Vagina (tissue), 2 donors: ENCODE results near the gene CDH4. TPM values are rescaled to one million over a fixed set of nuclear protein-coding genes. Genes with fewer than 3 reads are reported as not detected.

Experiments
- DNase-seq, 2 donors: peaks; one replicate each; pipeline ENCODE4 v3.0.0-alpha.2; 2017; ENCODE audit errors: extremely low spot score in 2 of 2
- H3K27ac ChIP-seq: fragments of 200-600 bp; sonication (generic); one replicate; pipeline ENCODE4 v1.5.1; 2019
- H3K27me3 ChIP-seq: fragments of 200-600 bp; sonication (generic); one replicate; pipeline ENCODE4 v1.5.1; 2019
- H3K36me3 ChIP-seq, 2 donors: fragments of 200-600 bp; sonication (generic); one replicate each; pipeline ENCODE4 v1.5.1; 2017 to 2019
- H3K4me1 ChIP-seq: fragments of 200-600 bp; sonication (generic); one replicate; pipeline ENCODE4 v1.5.1; 2019
- H3K4me3 ChIP-seq, 2 donors: fragments of 200-600 bp; sonication (generic); 1 replicate in 1 of 2; 2 replicates in 1 of 2; pipeline ENCODE4 v1.5.1; 2016 to 2019
- H3K9me3 ChIP-seq: fragments of 200-600 bp; sonication (generic); one replicate; pipeline ENCODE4 v1.5.1; 2019
- CTCF ChIP-seq, 3 experiments: fragments of 450-650 bp in 2 of 3; fragments of 200-600 bp in 1 of 3; sonication (generic) in 1 of 3; IDR thresholded peaks; one replicate each; pipeline ENCODE4 v1.5.1; 2017 to 2019; ENCODE audit warnings: antibody characterized with exemption in 3 of 3, mild to moderate bottlenecking in 2 of 3, moderate library complexity in 2 of 3
- POLR2A ChIP-seq, 2 donors: fragments of 450-650 bp; IDR thresholded peaks; one replicate each; pipeline ENCODE4 v1.6.1; 2017; ENCODE audit warnings: antibody characterized with exemption in 2 of 2, mild to moderate bottlenecking in 2 of 2, moderate library complexity in 2 of 2
- POLR2AphosphoS5 ChIP-seq, 2 donors: sonication (generic); formaldehyde crosslinking; IDR thresholded peaks; one replicate each; pipeline ENCODE4 v1.9.0; 2017; ENCODE audit warnings: antibody characterized with exemption in 2 of 2, mild to moderate bottlenecking in 2 of 2, low read depth in 1 of 2; ENCODE audit not compliant: insufficient read depth in 1 of 2
- intact Hi-C: fragments of 100-400 bp; cut with DNase I; formaldehyde crosslinking; loops from one replicate; pipeline ENCODE4 v1.15.1; 2023
- total RNA-seq: library from RNA; depleted of rRNA; stranded (reverse); fragments of >200 nt; gene quantifications from one replicate; pipeline ENCODE4 v1.2.3, GENCODE V29; 2016

Gene CDH4
- total RNA-seq, 1 donor from 2014 or later: 0.25 TPM

DNA sequence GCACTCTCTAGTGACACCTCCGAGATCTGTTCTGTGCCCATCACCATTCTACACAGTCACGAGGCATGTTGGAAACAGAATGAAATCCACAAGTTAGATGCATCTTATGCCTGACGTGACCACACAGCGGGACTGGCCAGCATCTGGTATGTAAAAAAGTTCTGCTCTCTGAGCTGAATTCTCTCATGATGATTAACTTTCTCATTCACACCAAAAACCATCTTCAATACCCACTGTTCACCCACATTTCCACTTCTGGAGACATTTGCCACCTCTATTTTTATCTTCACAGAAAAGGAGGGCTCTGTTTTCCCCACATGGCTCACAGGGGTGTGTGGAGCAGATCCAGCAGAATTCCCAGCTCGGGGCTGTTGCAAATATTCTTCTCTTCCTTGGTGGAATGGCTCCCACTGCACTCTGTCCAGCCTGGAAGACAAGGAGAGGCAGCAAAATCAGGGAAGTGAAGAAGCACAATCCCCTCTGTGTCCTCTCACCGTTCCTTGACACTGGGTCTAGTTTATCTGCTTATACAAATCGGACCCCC lies 510.2 kb downstream of the CDH4 start:
- intact Hi-C loops: no loop called here
- DNase-seq: no peak
- Histone ChIP-seq H3K27ac (no peak overlapping the region), H3K4me1 (no peaks in the 10 kb centered on the region), H3K9me3 (no peaks in the 10 kb centered on the region), H3K36me3 (no peaks in the 10 kb centered on the region), H3K4me3 (no peak overlapping the region), H3K27me3 (no peaks in the 10 kb centered on the region)
- no peak for TF ChIP-seq POLR2AphosphoS5 (IDR thresholded peaks at IDR 0.05; ENCODE audit: insufficient read depth in 1 of 2, low read depth in 1 of 2)
- no peak for TF ChIP-seq CTCF (IDR thresholded peaks at IDR 0.05)

DNA sequence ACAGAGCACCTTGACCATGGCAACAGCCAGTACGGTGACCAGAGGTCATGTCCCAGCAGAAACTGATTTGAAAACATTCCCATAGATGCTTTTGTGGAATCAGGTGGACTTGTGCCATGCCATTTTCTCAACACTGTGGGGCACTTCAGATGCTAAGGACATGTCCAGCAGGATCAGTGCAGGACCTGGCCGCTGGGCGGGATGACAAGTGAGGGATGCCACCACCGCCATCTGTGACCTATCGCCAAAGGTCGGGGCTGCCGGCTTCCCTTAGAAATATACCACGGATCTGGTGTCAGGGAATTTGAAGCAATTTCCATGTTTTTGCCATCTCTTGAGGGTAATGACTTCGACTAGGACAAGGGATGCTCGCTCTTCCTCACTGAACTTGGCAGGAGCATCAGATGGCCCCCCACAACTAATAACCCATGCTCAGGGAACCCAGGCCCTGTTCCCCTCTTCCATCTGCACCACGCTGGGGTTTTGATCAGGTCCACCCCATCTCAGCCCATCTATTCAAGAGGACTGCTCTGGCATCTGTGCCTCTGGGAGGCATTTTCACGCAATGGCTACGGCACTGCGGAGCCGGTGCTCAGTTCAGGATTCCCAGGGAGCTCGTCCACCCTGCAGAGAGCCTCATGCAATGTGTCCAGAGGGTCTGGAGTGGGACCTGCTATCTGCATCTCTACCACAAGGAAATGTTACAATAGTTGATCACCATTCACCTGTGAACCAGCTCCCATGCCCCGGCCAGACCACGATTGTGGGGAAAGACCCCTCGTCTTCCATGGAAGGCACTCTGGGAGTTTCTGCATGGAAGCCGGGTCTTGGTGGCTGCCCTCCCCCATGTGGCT lies 511.1 kb downstream of the CDH4 start:
- no peaks in the 10 kb centered on the region for H3K4me1 ChIP-seq
- intact Hi-C loops: no loop called here
- no peaks in the 10 kb centered on the region for H3K9me3 ChIP-seq
- TF ChIP-seq POLR2A (IDR thresholded peaks at IDR 0.05) (no peak), CTCF (IDR thresholded peaks at IDR 0.05) (no peak), POLR2AphosphoS5 (IDR thresholded peaks at IDR 0.05; ENCODE audit: insufficient read depth in 1 of 2, low read depth in 1 of 2) (no peak)
- H3K4me3 ChIP-seq: no peak overlapping the region
- no peaks in the 10 kb centered on the region for H3K36me3 ChIP-seq
- DNase-seq: no peak
- no peaks in the 10 kb centered on the region for H3K27me3 ChIP-seq
- H3K27ac ChIP-seq: no peak overlapping the region

DNA sequence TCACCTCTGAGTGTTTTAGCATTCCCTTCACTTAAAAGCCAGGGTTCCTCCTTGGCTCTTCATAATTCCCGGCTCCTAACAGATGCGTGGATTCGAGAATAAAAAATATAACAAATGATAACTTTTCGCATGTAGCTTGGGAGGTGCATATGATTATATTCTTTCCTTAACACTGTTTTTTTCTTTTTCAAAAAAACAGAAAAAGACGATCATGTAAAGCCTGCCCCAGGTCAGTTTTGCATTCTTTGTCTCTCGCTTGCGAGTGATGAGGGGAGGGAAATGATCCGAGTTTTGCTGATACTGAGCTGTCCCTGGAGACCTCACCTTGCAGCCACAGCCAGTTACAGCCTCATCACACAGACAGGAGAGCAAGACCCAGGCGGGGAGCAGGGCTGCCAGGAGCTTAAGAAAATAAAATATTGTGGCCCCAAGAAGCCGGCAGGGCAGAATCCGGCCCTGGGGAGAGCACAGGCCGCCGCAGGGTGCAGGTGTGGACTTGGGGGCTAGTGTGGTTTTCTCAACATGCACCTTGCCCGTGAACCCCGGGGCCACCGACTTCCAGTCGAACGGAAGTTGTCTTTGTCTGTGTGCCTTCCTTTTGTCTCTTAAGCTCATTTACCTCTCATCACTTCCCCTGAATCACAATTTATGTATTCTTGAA lies 511.8 kb downstream of the CDH4 start:
- Histone ChIP-seq H3K27ac (no peak overlapping the region), H3K27me3 (no peaks in the 10 kb centered on the region), H3K4me3 (no peak overlapping the region), H3K9me3 (no peaks in the 10 kb centered on the region), H3K36me3 (no peaks in the 10 kb centered on the region), H3K4me1 (no peaks in the 10 kb centered on the region)
- no peak for DNase-seq
- intact Hi-C loops: no loop called here
- TF ChIP-seq CTCF (IDR thresholded peaks at IDR 0.05): no peak
- no peak for TF ChIP-seq POLR2A (IDR thresholded peaks at IDR 0.05)
- no peak for TF ChIP-seq POLR2AphosphoS5 (IDR thresholded peaks at IDR 0.05; ENCODE audit: insufficient read depth in 1 of 2, low read depth in 1 of 2)

- intact Hi-C loops: no loop called here
- no peak for TF ChIP-seq POLR2AphosphoS5 (IDR thresholded peaks at IDR 0.05; ENCODE audit: insufficient read depth in 1 of 2, low read depth in 1 of 2)
- TF ChIP-seq POLR2A (IDR thresholded peaks at IDR 0.05): no peak
- TF ChIP-seq CTCF (IDR thresholded peaks at IDR 0.05): no peak
- DNase-seq: no peak
Observed at GRCh38 chr20:61764471-61765025, 512.5 kb downstream of the CDH4 start.

More at GRCh38 chr20:61764471-61765025, 512.5 kb downstream of the CDH4 start:
- Histone ChIP-seq H3K27ac (no peak overlapping the region), H3K9me3 (no peaks in the 10 kb centered on the region), H3K4me3 (no peak overlapping the region), H3K36me3 (no peaks in the 10 kb centered on the region), H3K27me3 (no peaks in the 10 kb centered on the region), H3K4me1 (no peaks in the 10 kb centered on the region)
